PC-3 (cell line): ENCODE data around the gene ZWILCH. TPM values are rescaled to one million over a fixed set of nuclear protein-coding genes. Genes with fewer than 3 reads are reported as not detected.

ENCODE experiments used
- ATAC-seq: fragments of 200-7000 bp; cut with Tn5 transposase; 2 replicates; pipeline ENCODE4 v1.9.1; 2020; ENCODE audit warnings: mild to moderate bottlenecking, moderate library complexity
- BruUV-seq: library from RNA; stranded (reverse); fragments of 400-500 nt; replicated peaks from 2 replicates; lab custom pipeline; 2021; lab: Mats Ljungman, UMichigan
- CTCF ChIA-PET: fragments of 300-600 bp; sonication (Branson Sonifier 250); formaldehyde crosslinking; loops from one replicate; lab custom pipeline; 2022; ENCODE audit warnings: antibody characterized with exemption; lab: Charles Lee
- POLR2A ChIA-PET: fragments of 300-600 bp; sonication (Branson Sonifier 250); formaldehyde crosslinking; loops from one replicate; lab custom pipeline; 2022; ENCODE audit warnings: antibody characterized with exemption; ENCODE audit not compliant: unreplicated experiment; lab: Charles Lee
- DNase-seq: peaks from one replicate; pipeline ENCODE4 v3.0.0-alpha.2; 2015
- H2AFZ ChIP-seq: fragments of 300-600 bp; sonication (generic); 2 replicates; pipeline ENCODE4 v1.6.0; 2016; ENCODE audit warnings: antibody characterized with exemption, low read length
- H3F3A ChIP-seq: fragments of 300-600 bp; sonication (generic); one replicate; pipeline ENCODE4 v1.6.0; 2017; ENCODE audit warnings: antibody characterized with exemption, low read length, control low read depth, mild to moderate bottlenecking; ENCODE audit not compliant: unreplicated experiment
- H3K27ac ChIP-seq: fragments of 300-600 bp; sonication (generic); 2 replicates; pipeline ENCODE4 v1.5.1; 2016; ENCODE audit warnings: mild to moderate bottlenecking, low read length
- H3K27me3 ChIP-seq: fragments of 300-600 bp; sonication (generic); 2 replicates; pipeline ENCODE4 v1.6.1; 2016; ENCODE audit warnings: low read length, mixed read lengths
- H3K36me3 ChIP-seq: fragments of 300-600 bp; sonication (generic); 2 replicates; pipeline ENCODE4 v1.6.1; 2016; ENCODE audit warnings: low read depth, mixed run types, low read length, mixed read lengths
- H3K4me1 ChIP-seq: fragments of 300-600 bp; sonication (generic); 2 replicates; pipeline ENCODE4 v1.5.1; 2016; ENCODE audit warnings: low read length; ENCODE audit not compliant: insufficient read depth
- H3K4me2 ChIP-seq: fragments of 300-600 bp; sonication (generic); 2 replicates; pipeline ENCODE4 v1.6.0; 2016; ENCODE audit warnings: low read length
- H3K4me3 ChIP-seq: fragments of 300-600 bp; sonication (generic); 2 replicates; pipeline ENCODE4 v1.5.1; 2016; ENCODE audit warnings: mild to moderate bottlenecking, low read length, mixed read lengths
- H3K79me2 ChIP-seq: fragments of 300-600 bp; sonication (generic); 2 replicates; pipeline ENCODE4 v1.6.1; 2017; ENCODE audit warnings: low read length, mixed read lengths
- H3K9ac ChIP-seq: fragments of 300-600 bp; sonication (generic); 2 replicates; pipeline ENCODE4 v1.6.0; 2016; ENCODE audit warnings: mild to moderate bottlenecking, low read length
- H3K9me2 ChIP-seq: fragments of 300-600 bp; sonication (generic); replicated peaks from 2 replicates; pipeline ENCODE4 v1.6.1; 2016; ENCODE audit warnings: mixed run types, low read length, mixed read lengths
- H3K9me3 ChIP-seq: fragments of 300-600 bp; sonication (generic); 2 replicates; pipeline ENCODE4 v1.6.1; 2016; ENCODE audit warnings: low read length, mixed read lengths
- H4K20me1 ChIP-seq: fragments of 300-600 bp; sonication (generic); 2 replicates; pipeline ENCODE4 v1.6.1; 2016; ENCODE audit warnings: low read length, mixed read lengths
- CTCF ChIP-seq: fragments of 300-600 bp; sonication (generic); conservative IDR thresholded peaks from 2 replicates; pipeline ENCODE4 v1.5.1; 2017; ENCODE audit warnings: antibody characterized with exemption, low read depth, mild to moderate bottlenecking, low read length
- EZH2 ChIP-seq: fragments of 300-600 bp; sonication (generic); IDR thresholded peaks from one replicate; pipeline ENCODE4 v1.6.1; 2017; ENCODE audit warnings: antibody characterized with exemption, mild to moderate bottlenecking, low read length; ENCODE audit not compliant: unreplicated experiment
- EZH2phosphoT487 ChIP-seq: fragments of 300-600 bp; sonication (generic); IDR thresholded peaks from 2 replicates; pipeline ENCODE4 v1.6.1; 2018; ENCODE audit warnings: mild to moderate bottlenecking, antibody characterized with exemption, low read length, borderline replicate concordance
- intact Hi-C: fragments of 100-400 bp; cut with micrococcal nuclease; formaldehyde crosslinking; loops from 2 replicates; pipeline ENCODE4 v1.9.0; 2023
- total RNA-seq: library from RNA; depleted of rRNA; stranded (reverse); fragments of >200 nt; gene quantifications from 2 replicates; pipeline ENCODE4 v1.2.3, GENCODE V29; 2014

The ZWILCH gene
- total RNA-seq, 1 experiment from 2014 or later: 18.1 TPM

GRCh38 chr15:66503780-66504562 is 1.2 kb upstream of the ZWILCH start:
- Histone ChIP-seq H4K20me1 (peaks cover 41% of the 10 kb centered on the region), H3K27ac (peak overlapping the region; percentile 89), H3F3A (peaks cover 22% of the 10 kb centered on the region), H3K4me3 (peak overlapping the region; percentile 99), H3K9me2 (no peaks in the 10 kb centered on the region), H3K9me3 (no peaks in the 10 kb centered on the region), H3K27me3 (no peaks in the 10 kb centered on the region), H3K4me1 (peaks cover 13% of the 10 kb centered on the region), H3K9ac (peak overlapping the region; percentile 98), H2AFZ (no peak overlapping the region), H3K4me2 (peak overlapping the region; percentile 90), H3K36me3 (peaks cover 49% of the 10 kb centered on the region), H3K79me2 (peaks cover 82% of the 10 kb centered on the region)
- intact Hi-C loops: loop anchor here (10.0 kb wide), 1 partner anchor 209 kb away; the partner anchor contains the start of gene DIS3L
- ATAC-seq: no peak
- TF ChIP-seq EZH2phosphoT487: no peak
- no peak for TF ChIP-seq EZH2
- TF ChIP-seq CTCF: no peak
- ChIA-PET CTCF (no interaction called here), POLR2A (no interaction called here)
- DNase-seq: no peak
- BruUV-seq: TSS peak; percentile 68

GRCh38 chr15:66505430-66505811 is 295 bp downstream of the ZWILCH start:
- BruUV-seq: TSS peak; percentile 86
- Histone ChIP-seq H3K27me3 (no peaks in the 10 kb centered on the region), H3K9me2 (no peaks in the 10 kb centered on the region), H3K36me3 (peaks cover 38% of the 10 kb centered on the region), H4K20me1 (peaks cover 40% of the 10 kb centered on the region), H3K4me1 (peaks cover 13% of the 10 kb centered on the region), H3K4me3 (peak overlapping the region; percentile 99), H3K9me3 (no peaks in the 10 kb centered on the region), H3K4me2 (peak overlapping the region; percentile 90), H2AFZ (peak overlapping the region; percentile 94), H3K79me2 (peaks cover 82% of the 10 kb centered on the region), H3K27ac (peak overlapping the region; percentile 89), H3K9ac (peak overlapping the region; percentile 98), H3F3A (peaks cover 20% of the 10 kb centered on the region)
- CTCF ChIA-PET: no interaction called here
- POLR2A ChIA-PET: no interaction called here
- ATAC-seq (peak; percentile 18; the same call in 1 of the 2 replicates), DNase-seq (peak; percentile 28)
- TF ChIP-seq CTCF: no peak
- TF ChIP-seq EZH2: no peak
- no peak for TF ChIP-seq EZH2phosphoT487
- intact Hi-C loops: loop anchor here (10.0 kb wide), 1 partner anchor 211 kb away; the partner anchor contains the start of gene DIS3L

- H3K9me2 ChIP-seq: no peaks in the 10 kb centered on the region
- no peaks in the 10 kb centered on the region for H3K27me3 ChIP-seq
- H3K27ac ChIP-seq: no peak overlapping the region
- no TSS peak for BruUV-seq
- no peak for TF ChIP-seq EZH2
- no peak for TF ChIP-seq EZH2phosphoT487
- peak overlapping the region; percentile 90 for H3K4me2 ChIP-seq
- ChIA-PET CTCF (no interaction called here), POLR2A (no interaction called here)
- intact Hi-C loops: loop anchor here (10.0 kb wide), 1 partner anchor 211 kb away; the partner anchor contains the start of gene DIS3L
- ATAC-seq (no peak), DNase-seq (no peak)
- peaks cover 13% of the 10 kb centered on the region for H3K4me1 ChIP-seq
- peaks cover 36% of the 10 kb centered on the region for H4K20me1 ChIP-seq
- H2AFZ ChIP-seq: peak overlapping the region; percentile 94; the same call in 1 of the 2 replicates
- H3K9ac ChIP-seq: peak overlapping the region; percentile 98
- peaks cover 79% of the 10 kb centered on the region for H3K79me2 ChIP-seq
- H3K4me3 ChIP-seq: peak overlapping the region; percentile 99
- H3K36me3 ChIP-seq: peaks cover 34% of the 10 kb centered on the region
- H3F3A ChIP-seq: peaks cover 17% of the 10 kb centered on the region
- no peaks in the 10 kb centered on the region for H3K9me3 ChIP-seq
Measured at GRCh38 chr15:66505818-66506217, 692 bp downstream of the ZWILCH start.
